PC-9 (cell line): ENCODE data around the gene USP54. TPM values are rescaled to one million over a fixed set of nuclear protein-coding genes. Genes with fewer than 3 reads are reported as not detected.
"Not testable (repeated sequence)": the region's sequence is repeated elsewhere in the genome, so short reads cannot be mapped to it uniquely, and the experiment has no call there.

Experiments
- BruUV-seq: library from RNA; stranded (reverse); fragments of 400-500 nt; replicated peaks from 2 replicates; lab custom pipeline; 2021; lab: Mats Ljungman, UMichigan
- CTCF ChIA-PET: fragments of 300-600 bp; sonication (Branson Sonifier 250); formaldehyde crosslinking; loops from one replicate; lab custom pipeline; 2022; ENCODE audit warnings: antibody characterized with exemption; lab: Charles Lee
- POLR2A ChIA-PET: fragments of 300-600 bp; sonication (Branson Sonifier 250); formaldehyde crosslinking; loops from one replicate; lab custom pipeline; 2022; ENCODE audit warnings: antibody characterized with exemption; ENCODE audit not compliant: unreplicated experiment; lab: Charles Lee
- DNase-seq, 2 experiments: peaks; one replicate each; pipeline versions ENCODE4 v3.0.0 to v3.0.0-alpha.2; 2015 to 2022; ENCODE audit warnings: mixed read lengths in 1 of 2
- H2AFZ ChIP-seq: fragments of 200-600 bp; sonication (generic); 2 replicates; pipeline ENCODE4 v1.8.1; 2017; ENCODE audit warnings: antibody characterized with exemption
- H3F3A ChIP-seq: fragments of 200-600 bp; sonication (generic); 2 replicates; pipeline ENCODE4 v1.8.1; 2017; ENCODE audit warnings: antibody characterized with exemption, mild to moderate bottlenecking, low read depth; ENCODE audit not compliant: insufficient read depth
- H3K27ac ChIP-seq: fragments of 200-600 bp; sonication (generic); 2 replicates; pipeline ENCODE4 v1.6.1; 2016; ENCODE audit warnings: mixed run types
- H3K27me3 ChIP-seq: fragments of 200-600 bp; sonication (generic); 2 replicates; pipeline ENCODE4 v1.6.1; 2016; ENCODE audit warnings: low read depth, mixed run types; ENCODE audit not compliant: insufficient read depth
- H3K36me3 ChIP-seq: fragments of 200-600 bp; sonication (generic); 2 replicates; pipeline ENCODE4 v1.6.1; 2016; ENCODE audit warnings: low read depth, mixed run types
- H3K4me1 ChIP-seq: fragments of 200-600 bp; sonication (generic); replicated peaks from 2 replicates; pipeline ENCODE4 v1.6.1; 2016; ENCODE audit warnings: mixed run types; ENCODE audit not compliant: insufficient read depth
- H3K4me2 ChIP-seq: fragments of 200-600 bp; sonication (generic); 2 replicates; pipeline ENCODE4 v1.6.1; 2017; ENCODE audit warnings: mixed run types
- H3K4me3 ChIP-seq: fragments of 200-600 bp; sonication (generic); 2 replicates; pipeline ENCODE4 v1.6.1; 2016; ENCODE audit warnings: mixed run types
- H3K79me2 ChIP-seq: fragments of 200-600 bp; sonication (generic); 2 replicates; pipeline ENCODE4 v1.6.1; 2017; ENCODE audit warnings: low read depth, mixed run types
- H3K9me2 ChIP-seq: fragments of 200-600 bp; sonication (generic); 2 replicates; pipeline ENCODE4 v1.8.1; 2017; ENCODE audit warnings: mild to moderate bottlenecking; ENCODE audit not compliant: insufficient read depth
- H3K9me3 ChIP-seq: fragments of 200-600 bp; sonication (generic); 2 replicates; pipeline ENCODE4 v1.8.1; 2016; ENCODE audit warnings: low read depth; ENCODE audit not compliant: insufficient read depth
- H4K20me1 ChIP-seq: fragments of 200-600 bp; sonication (generic); 2 replicates; pipeline ENCODE4 v1.8.1; 2017; ENCODE audit not compliant: insufficient read depth
- EZH2 ChIP-seq: fragments of 200-600 bp; sonication (generic); IDR thresholded peaks from 2 replicates; pipeline ENCODE4 v1.8.0; 2017; ENCODE audit warnings: antibody characterized with exemption, low read depth
- intact Hi-C: fragments of 100-400 bp; cut with micrococcal nuclease; formaldehyde crosslinking; loops from one replicate; pipeline ENCODE4 v1.10.0; 2022; ENCODE audit not compliant: unreplicated experiment
- total RNA-seq: library from RNA; stranded (reverse); gene quantifications from 2 replicates; pipeline ENCODE4 v1.2.3, GENCODE V29; 2021
- TF ChIP-seq, protein P1 (sequence below): fragments of 200-600 bp; sonication (generic); conservative IDR thresholded peaks from 2 replicates; pipeline ENCODE4 v1.6.1; 2017; ENCODE audit warnings: mixed run types, antibody characterized with exemption, mild to moderate bottlenecking, moderate library complexity

Gene USP54
- total RNA-seq, 1 experiment from 2014 or later: 52.4 TPM

- peaks cover 4% of the 10 kb centered on the region; the same call in 1 of the 2 replicates for H3K36me3 ChIP-seq
- no peaks in the 10 kb centered on the region; the same call in 1 of the 2 replicates for H4K20me1 ChIP-seq
- peak overlapping the region; percentile 80 for H3K27ac ChIP-seq
- intact Hi-C loops: no loop called here
- no peaks in the 10 kb centered on the region for H3K27me3 ChIP-seq
- H3K9me3 ChIP-seq: no peaks in the 10 kb centered on the region
- no peaks in the 10 kb centered on the region for H3K9me2 ChIP-seq
- H3K4me3 ChIP-seq: no peak overlapping the region
- ChIA-PET POLR2A (interaction anchor here (0.8 to 1.2 kb wide), 3 partner anchors 14 to 50 kb away, joined by 4 to 7 read pairs (median 6); partner anchors contain the start of gene USP54), CTCF (interaction anchor here (1.1 kb wide), 1 partner anchor 24 kb away, joined by 5 read pairs; no protein-coding TSS in a partner anchor)
- H3K4me2 ChIP-seq: peak overlapping the region; percentile 50
- peaks cover 36% of the 10 kb centered on the region for H3F3A ChIP-seq
- H3K4me1 ChIP-seq: peaks cover 35% of the 10 kb centered on the region
- no TSS peak for BruUV-seq
- 0 out of 2 replicates have a peak, but pooled peaks cover 3% of the 10 kb centered on the region for H3K79me2 ChIP-seq
- no peak for DNase-seq
- TF ChIP-seq EZH2: no peak
- TF ChIP-seq, protein P1, sequence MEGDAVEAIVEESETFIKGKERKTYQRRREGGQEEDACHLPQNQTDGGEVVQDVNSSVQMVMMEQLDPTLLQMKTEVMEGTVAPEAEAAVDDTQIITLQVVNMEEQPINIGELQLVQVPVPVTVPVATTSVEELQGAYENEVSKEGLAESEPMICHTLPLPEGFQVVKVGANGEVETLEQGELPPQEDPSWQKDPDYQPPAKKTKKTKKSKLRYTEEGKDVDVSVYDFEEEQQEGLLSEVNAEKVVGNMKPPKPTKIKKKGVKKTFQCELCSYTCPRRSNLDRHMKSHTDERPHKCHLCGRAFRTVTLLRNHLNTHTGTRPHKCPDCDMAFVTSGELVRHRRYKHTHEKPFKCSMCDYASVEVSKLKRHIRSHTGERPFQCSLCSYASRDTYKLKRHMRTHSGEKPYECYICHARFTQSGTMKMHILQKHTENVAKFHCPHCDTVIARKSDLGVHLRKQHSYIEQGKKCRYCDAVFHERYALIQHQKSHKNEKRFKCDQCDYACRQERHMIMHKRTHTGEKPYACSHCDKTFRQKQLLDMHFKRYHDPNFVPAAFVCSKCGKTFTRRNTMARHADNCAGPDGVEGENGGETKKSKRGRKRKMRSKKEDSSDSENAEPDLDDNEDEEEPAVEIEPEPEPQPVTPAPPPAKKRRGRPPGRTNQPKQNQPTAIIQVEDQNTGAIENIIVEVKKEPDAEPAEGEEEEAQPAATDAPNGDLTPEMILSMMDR: no peak
- no peak overlapping the region for H2AFZ ChIP-seq
These were observed 14.1 kb downstream of the USP54 start for GRCh38 chr10:73576890-73577591.

DNA sequence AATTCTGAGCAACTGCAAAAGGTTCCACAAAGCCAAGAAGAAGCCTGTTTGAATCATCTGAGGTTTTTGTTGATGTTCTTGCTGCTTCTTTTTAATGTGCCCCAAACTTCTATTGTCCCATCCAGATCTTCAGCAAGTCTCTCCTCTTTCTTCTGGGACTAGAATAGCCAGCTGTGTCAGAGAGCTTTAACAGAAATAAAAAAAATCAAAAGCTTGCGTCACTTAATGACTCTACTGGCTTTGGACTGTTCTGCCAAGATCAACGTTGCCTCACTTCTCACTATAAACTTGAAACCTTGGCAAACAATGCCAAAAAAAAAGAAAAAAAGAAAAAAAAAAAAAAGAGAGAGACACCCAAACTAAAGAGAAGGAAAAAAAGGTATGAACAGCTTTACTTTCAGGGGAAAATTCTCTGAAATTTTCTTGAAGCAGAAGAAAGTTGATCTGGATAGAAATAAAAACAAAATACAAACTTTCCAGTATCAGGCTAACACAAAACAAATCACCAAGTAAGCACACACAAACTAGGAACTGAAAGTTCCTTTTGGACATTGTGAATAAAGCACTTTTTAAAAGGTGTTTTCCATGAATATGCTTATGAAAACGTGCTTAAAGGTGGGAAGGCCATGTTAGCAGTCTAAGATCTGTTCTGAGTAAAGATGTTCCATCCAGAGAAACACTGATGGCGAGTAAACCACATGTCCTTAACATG lies 14.8 kb downstream of the USP54 start:
- intact Hi-C loops: no loop called here

GRCh38 chr10:73567025-73567424 lies 24.1 kb downstream of the USP54 start:
- CTCF ChIA-PET: not testable (repeated sequence)

More for the DNA sequence above, 14.8 kb downstream of the USP54 start:
- POLR2A ChIA-PET: interaction anchor here (0.7 kb wide), 1 partner anchor 10 kb away, joined by 5 read pairs; no protein-coding TSS in a partner anchor
- H3F3A ChIP-seq: peaks cover 36% of the 10 kb centered on the region
- peaks cover 35% of the 10 kb centered on the region for H3K4me1 ChIP-seq
- no peaks in the 10 kb centered on the region for H3K9me2 ChIP-seq
- no peak overlapping the region for H2AFZ ChIP-seq
- peak overlapping the region; percentile 50 for H3K4me2 ChIP-seq
- no peaks in the 10 kb centered on the region for H3K9me3 ChIP-seq
- H3K36me3 ChIP-seq: peaks cover 7% of the 10 kb centered on the region; the same call in 1 of the 2 replicates
- H3K4me3 ChIP-seq: no peak overlapping the region
- no peaks in the 10 kb centered on the region; the same call in 1 of the 2 replicates for H4K20me1 ChIP-seq
- peak overlapping the region; percentile 80 for H3K27ac ChIP-seq
- no peaks in the 10 kb centered on the region for H3K27me3 ChIP-seq
- CTCF ChIA-PET: no interaction called here
- H3K79me2 ChIP-seq: 0 out of 2 replicates have a peak, but pooled peaks cover 3% of the 10 kb centered on the region
- TF ChIP-seq, protein P1: no peak
- TF ChIP-seq EZH2: no peak
- BruUV-seq: no TSS peak
- peak in 1 of 2 experiments; percentile 82 for DNase-seq

More at GRCh38 chr10:73567025-73567424, 24.1 kb downstream of the USP54 start:
- DNase-seq, H4K20me1 ChIP-seq, H3K9me2 ChIP-seq, H3K27ac ChIP-seq, H2AFZ ChIP-seq, H3K4me1 ChIP-seq, H3F3A ChIP-seq, H3K27me3 ChIP-seq, H3K9me3 ChIP-seq, H3K36me3 ChIP-seq, POLR2A ChIA-PET, H3K79me2 ChIP-seq, intact Hi-C loops, BruUV-seq, H3K4me2 ChIP-seq, H3K4me3 ChIP-seq: not testable (repeated sequence)
